ENCODE data around the gene IGF2BP2.

The IGF2BP2 gene

DNA sequence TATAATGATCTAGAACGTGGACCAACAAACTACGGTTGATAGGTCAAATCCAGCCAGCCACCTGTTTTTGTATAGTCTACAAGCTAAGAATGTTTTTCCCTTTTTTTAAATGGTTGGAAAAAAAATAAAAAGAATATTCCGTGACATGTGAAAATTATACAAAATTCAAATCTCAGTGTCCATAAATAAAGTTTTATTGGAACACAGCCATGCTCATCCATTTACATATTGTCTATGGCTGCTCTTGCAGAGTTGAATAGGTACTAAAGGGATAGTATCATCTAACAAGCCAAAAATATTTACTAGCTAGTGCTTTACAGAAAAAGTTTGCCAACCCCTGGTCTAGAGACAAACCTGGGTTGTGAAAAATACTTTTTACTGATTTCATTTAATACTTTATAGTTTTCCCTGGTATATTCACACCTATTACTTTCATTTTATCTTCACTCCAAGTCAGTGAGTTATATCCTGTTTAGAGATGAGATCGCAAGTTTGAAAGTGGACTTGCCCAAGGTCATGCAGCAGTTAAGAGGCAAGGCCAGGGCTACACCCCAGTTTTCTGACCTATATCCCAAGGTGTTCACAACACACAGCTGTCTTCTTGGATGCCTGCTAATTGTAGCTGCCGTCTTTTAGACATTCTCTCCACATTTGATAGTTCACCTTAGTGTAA, 58.4 kb downstream of the IGF2BP2 start:
- DNase-seq (ENCODE audit: low read depth in 2 of 2), result no peak

DNA sequence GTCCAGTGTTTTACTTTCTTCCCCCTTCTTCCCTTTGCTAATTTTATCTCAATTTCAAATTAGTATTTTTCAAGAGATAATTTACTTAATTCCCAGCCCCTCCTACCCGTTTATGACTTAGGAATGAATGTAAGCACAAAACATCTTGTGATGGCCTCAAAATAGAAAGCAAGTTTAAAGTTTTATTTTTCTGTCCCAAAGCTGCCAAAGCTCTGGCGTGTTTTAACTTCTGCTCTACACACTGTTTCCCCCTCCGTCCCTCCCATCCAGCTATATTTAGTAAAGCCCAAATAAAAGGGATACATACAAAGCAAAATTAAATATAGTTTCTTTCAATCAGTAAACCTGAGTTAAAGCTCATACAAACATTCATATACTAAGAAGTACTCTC, 59.9 kb downstream of the IGF2BP2 start:
- no peak for DNase-seq (ENCODE audit: low read depth in 2 of 2)

DNA sequence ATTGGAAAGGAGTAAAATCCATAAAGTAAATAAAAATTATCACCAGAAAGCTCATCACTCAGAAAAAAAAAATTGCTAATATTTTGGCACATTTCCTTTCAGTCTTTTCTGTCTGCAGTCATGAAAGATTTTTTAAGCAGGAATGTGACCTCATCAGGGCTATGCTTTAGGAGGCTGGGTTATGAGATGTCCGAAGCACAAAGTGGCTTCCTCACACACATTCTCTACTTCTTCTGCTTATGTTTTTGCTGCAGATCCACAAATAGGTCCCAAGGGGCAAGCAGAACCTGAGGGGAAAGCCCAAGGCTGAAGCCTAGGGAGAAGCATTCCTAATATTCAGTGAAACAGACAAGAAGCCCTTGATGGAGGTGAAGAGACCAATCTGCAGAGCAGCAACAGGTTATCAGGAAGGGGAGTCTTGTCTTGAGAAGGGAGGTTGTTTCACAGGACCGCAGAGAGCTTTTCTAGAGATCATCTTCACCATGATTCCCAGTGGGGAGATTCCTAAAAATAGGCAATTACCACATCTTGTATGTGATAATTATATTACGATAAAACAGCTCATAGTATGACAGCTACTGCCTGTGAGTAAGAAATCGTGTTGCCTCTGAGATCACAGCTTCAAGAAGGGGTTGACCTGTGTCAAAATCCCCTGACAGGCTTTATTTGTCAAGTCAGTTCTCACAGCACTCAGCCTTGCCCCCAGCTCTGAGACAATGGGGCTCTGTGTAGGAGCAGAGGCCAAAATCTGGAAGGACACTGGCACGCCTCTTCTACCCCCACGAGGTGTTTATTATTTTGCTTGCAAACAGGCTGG, 60.5 kb downstream of the IGF2BP2 start:
- DNase-seq (ENCODE audit: low read depth in 2 of 2), result no peak

DNA sequence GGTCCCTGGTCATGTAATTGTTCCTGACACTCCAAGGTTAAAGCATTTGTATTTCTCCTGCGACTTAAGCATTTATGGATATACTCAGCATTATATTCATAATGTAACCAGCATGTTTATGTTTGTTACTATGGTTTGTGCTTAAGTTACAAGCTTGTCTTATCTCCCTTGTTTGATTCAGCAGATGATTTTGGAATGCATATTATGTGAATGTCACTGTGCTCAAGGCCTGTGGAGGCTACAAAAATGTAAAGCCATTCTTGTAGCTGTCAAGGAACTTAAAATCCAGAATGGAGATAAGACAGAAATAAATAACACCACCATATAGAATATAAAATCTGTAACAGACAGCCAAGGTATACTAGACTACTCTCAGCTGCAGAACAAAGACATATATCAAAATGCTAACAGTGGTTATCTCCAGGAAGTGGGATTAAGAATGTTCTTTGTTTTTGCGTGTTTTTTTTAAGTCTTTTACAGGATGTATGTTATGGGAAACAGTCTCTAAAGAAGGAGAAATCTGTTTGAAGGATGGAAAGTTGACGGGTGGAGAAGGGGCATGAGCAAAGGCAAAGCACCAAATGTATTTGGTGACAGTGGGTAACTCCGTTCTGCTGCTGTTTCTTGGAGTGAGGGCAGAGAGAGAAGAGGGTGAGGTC, 61.4 kb downstream of the IGF2BP2 start:
- no peak for DNase-seq (ENCODE audit: low read depth in 2 of 2)

DNA sequence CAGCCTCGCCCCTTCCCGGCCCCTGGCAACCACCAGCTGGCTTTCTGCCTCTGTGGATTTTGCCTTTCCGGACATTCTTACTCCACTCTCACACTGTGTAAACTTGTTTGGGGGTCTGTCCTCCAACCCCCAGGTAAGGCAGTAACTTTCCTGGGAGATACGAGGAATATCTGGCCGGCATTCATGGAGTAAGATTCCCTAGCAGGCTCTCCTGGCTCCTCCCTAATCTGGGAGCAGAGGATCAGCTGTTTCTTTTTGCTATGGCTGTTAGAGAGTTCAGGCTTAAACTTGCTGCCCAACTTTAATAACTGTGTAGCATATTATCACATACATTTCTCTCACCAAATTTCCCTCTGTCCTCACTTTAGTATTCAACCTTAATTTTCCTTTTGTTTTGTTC, 64.3 kb downstream of the IGF2BP2 start:
- DNase-seq (ENCODE audit: low read depth in 2 of 2), result no peak

DNA sequence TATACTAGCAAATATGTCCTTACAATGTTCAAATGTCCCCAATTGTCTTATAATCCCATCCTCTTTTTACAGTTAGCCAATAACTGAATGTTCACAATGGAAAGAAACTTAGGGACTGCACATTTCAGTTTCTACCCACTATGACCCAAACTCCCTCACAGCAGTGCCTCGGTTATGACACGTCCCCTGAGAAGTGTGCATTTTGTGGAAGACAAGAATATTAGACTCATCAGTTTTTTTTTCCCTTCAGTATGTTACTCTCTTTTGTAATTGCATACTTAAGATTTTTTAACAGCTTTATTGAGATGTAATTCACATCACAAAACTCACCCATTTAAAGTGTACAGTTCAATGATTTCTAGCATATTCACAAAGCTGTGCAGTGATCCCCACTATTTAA, 64.8 kb downstream of the IGF2BP2 start:
- DNase-seq (ENCODE audit: low read depth in 2 of 2), result no peak

DNA sequence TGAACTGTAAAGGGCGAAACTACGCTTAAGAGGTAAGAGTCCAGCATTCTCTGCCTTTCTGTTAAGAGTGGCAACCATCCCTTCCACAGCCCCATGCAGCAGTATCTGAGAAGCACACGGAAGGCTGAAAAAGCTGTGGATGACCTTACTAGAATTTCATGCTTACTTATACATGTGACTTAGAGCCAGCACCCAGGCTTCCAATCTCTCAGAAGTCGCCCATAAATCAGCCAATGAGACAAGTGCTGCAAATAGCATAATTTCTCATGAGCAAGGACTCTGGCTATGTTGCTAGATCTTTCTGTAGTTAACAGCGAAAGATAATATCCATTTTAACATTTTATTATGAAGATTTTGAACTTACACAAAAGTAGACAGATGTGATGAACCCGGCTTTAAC, 65.3 kb downstream of the IGF2BP2 start:
- DNase-seq (ENCODE audit: low read depth in 2 of 2), result no peak

DNA sequence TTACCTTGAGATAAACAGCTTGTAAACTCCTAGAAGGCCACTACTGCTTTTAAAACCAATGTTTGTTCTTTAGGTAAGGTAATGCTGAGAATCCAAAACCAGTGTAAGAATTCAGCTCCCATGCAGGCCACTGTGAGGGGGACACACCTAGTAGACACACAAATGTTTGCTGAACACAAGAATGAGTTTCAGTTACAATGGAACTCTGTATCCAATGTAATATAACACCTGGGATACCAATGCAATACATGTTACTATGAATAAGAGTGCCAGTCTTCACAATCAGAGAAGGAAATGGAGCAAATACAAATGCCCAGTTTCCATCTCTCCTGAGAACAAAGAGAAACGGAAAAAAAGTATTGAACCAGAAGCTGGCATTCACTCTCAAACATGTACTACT, 65.9 kb downstream of the IGF2BP2 start:
- no peak for DNase-seq (ENCODE audit: low read depth in 2 of 2)

DNA sequence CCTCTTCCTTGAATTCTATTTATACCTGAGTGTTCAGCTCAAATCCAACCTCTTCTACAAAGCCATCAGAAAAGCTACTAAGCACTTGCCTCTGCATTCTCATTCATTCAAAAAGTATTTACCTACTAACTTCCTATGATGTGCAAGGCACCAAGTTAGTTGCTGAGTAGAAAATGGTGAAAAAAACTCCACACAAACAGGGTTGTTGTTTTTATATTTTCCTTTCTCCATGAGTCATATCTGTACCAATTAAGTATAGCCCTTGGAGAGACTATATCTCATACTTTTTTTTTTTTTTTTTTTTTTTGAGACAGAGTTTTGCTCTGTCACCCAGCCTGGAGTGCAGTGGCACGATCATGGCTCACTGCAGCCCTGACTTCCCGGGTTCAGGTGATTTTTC, 67.7 kb downstream of the IGF2BP2 start:
- no peak for DNase-seq (ENCODE audit: low read depth in 2 of 2)

DNA sequence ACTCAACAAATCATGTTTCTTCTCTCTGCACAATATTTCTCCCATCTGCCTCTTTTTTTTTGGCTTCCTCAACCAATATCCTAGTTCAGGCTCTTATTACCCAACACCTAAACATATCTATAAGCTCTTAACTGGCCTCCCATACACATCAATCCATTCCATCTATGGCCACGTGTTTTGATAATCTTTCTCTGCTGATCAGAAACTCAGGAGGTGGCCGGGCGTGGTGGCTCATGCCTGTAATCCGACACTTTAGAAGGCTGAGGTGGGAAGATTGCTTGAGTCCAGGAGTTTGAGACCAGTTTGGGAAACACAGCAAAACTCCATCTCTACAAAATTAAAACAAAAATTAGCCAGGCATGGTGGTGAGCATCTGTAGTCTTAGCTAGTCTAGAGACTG, 68.4 kb downstream of the IGF2BP2 start:
- no peak for DNase-seq (ENCODE audit: low read depth in 2 of 2)

DNA sequence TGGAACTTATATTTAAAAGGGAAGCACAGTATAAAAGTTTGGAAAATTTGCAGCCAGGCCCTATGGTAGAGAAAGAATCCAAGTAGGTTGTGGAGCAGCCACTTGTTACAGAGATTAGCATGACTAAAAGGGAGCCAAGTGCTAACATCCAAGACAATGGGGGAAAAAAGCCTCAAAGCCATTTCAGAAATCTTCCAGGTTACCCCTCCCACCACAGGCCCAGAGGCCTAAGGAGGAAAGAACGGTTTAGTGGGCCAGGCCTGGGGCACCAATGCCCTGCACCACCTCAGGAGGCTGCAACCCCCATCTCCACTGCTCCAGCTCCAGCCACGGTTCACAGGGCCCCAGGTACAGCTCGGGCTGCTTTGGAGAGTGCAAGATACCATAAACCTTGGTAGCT, 69.9 kb downstream of the IGF2BP2 start:
- DNase-seq (ENCODE audit: low read depth in 2 of 2), result no peak

DNA sequence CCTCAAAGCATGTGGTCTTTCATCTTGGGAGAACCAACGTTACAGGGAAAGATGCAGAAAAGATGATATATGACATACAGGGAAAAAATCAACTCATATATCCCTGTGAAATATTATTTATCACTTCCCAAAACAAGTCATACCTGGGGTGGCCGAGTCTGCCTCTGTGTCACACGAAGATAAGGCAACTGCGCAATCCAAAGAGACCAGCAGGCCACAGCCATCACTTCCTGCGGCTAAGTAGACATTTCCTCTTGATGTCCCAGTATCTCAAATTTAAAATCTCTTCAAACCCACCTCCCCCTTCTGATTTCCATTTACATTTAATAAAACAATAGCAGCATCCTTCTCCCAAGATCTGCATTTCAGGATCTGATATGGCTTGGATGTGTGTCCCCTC, 71.5 kb downstream of the IGF2BP2 start:
- no peak for DNase-seq (ENCODE audit: low read depth in 2 of 2)

DNA sequence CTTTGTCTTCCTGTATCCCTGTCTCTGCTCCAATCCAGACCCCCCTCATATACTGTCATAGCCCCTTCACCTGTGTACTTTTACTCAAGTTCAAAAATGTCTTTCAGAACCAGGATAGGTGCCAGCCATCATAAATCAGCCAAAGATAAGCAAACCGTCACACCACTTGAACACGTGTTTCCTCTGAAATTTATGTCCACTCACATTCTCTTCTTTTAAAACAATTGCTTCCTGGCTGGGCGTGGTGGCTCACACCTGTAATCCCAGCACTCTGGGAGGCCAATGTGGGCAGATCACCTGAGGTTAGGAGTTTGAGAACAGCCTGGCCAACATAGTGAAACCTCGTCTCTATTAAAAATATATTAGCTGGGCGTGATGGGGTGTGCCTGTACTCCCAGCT, 74.1 kb downstream of the IGF2BP2 start:
- DNase-seq (ENCODE audit: low read depth in 2 of 2), result no peak

DNA sequence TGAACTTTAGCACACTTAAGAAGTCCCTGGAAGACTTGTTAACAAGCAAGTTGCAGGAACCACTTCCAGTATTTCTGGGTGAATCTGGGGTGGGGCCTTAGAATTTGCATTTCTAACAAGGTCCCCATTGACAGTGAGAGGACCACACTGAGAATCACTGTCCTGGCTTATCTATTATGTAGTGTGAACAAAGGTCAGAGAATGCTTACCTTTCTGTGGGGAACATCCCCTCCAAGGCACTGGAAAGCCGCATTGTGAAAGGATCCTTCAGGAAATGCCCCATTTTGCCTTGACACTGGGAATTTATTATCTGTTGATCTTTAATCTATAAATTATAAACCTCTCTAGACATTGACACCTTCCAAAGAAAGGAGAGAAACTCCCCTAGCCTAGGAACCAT, 74.8 kb downstream of the IGF2BP2 start:
- DNase-seq (ENCODE audit: low read depth in 2 of 2), result no peak

DNA sequence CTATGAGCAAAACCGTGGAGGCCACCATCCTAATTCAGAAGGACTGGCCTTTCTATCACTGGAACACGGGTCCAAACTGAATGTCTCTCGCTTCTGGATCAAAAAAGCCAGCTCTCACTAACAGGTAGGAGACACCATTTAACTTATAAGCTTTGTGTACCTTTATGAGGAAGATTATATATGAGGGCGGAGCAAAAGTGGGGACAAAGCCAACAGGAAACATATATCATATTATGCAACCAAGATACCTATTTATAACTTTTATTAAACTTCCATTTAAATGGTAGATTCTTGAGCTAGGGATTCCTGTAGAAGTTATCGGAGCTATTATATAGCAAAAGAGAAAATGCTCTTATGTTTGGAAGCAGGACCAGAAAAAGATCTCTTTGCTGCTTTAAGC, 78.4 kb downstream of the IGF2BP2 start:
- DNase-seq (ENCODE audit: low read depth in 2 of 2), result no peak

DNA sequence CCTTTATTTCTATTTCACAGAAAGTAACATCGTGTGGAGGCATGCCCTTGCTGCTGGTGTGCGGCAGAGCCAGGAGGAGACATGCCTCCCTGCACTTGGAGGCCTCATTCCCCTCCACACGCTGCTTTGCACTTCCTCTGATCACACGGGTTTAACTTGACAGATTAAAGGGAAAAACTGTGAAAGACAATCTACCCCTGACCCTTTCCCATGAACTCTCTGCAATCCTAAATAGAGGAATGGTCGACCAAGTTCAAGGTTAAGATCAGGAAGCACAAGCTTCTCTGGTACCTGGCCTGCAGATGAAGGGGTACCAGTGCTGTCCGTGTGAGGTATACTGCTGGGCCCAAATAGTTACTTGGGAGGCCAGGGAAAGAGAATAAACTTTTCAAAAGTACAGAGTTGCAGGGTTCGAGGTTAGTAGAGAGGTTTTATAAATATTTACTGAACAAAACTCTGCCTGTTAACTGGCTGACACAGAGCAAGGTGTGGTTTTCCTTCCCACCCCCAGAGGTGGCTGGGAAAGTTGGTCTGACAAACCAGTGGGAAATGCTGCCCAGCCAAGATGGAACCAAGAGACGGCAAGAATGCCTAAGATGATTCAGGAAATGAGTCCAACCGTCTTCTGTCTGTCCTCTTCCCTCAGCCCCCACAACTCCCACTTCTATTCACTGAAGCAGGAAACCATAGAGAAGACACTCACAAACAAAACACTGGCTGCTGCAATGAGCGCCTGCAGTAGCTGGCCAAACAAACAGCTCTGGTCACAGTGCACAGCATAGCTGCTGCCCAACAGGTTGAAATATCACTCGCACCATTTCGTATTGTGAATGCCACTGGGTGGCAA, 79.6 kb downstream of the IGF2BP2 start:
- no peak for DNase-seq (ENCODE audit: low read depth in 2 of 2)

DNA sequence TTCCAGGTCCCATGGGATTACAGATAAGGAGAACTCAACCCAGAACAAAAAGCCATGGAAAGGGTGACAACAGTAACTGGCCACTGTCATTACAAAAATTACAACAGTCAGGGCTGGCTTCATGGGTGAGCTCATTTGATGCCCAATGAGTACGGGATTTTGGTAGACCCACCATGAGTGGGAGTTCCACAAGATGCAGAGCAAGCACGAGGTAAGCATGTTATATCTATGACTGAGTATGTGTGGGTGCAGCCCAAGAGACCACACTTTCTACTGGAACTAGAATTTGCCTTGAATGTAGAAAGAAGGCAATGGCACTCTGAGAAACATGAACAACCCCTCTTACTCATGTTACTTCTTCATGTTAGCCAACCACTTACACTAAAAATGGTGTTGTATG, 83.3 kb downstream of the IGF2BP2 start:
- DNase-seq (ENCODE audit: low read depth in 2 of 2), result no peak

DNA sequence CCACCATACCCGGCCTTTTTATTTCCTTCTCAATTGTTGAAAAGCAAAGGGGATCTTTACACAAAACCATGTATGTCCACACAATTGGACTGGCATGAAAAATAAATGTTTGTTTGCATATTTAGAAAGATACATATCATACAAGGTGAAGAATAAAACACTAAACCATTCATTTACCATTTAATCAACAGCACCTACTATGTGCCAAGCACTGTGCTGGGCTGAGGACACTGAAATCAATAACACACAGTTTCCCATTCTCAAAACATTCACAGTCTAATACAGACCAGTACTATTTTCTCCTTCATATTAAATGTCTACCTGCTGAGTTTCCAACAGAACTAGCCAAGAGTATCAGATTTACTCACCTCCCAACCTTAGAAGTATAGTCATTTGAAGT, 84.7 kb downstream of the IGF2BP2 start:
- DNase-seq (ENCODE audit: low read depth in 2 of 2), result no peak

DNA sequence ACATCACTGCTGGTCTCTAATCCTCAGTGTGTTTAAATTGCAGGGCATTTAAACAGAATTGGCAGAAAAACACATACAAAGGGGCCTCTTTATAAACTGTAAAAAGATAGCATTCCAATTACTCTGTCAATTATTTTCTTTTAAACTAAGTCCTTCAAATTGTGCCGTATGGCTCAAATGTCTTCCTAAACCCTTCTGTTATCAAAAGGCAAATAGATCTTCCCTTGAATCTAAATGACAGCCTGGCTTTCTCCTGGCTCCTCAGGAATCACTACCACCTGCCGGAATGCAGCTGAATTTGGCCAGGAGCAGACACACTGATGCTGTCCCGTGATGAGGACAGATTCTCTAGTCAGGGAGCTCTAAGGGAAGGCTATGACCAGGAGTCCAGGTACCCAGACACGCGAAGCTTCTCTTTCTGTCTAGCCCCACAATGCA, 85.6 kb downstream of the IGF2BP2 start:
- DNase-seq (ENCODE audit: low read depth in 2 of 2), result no peak

DNA sequence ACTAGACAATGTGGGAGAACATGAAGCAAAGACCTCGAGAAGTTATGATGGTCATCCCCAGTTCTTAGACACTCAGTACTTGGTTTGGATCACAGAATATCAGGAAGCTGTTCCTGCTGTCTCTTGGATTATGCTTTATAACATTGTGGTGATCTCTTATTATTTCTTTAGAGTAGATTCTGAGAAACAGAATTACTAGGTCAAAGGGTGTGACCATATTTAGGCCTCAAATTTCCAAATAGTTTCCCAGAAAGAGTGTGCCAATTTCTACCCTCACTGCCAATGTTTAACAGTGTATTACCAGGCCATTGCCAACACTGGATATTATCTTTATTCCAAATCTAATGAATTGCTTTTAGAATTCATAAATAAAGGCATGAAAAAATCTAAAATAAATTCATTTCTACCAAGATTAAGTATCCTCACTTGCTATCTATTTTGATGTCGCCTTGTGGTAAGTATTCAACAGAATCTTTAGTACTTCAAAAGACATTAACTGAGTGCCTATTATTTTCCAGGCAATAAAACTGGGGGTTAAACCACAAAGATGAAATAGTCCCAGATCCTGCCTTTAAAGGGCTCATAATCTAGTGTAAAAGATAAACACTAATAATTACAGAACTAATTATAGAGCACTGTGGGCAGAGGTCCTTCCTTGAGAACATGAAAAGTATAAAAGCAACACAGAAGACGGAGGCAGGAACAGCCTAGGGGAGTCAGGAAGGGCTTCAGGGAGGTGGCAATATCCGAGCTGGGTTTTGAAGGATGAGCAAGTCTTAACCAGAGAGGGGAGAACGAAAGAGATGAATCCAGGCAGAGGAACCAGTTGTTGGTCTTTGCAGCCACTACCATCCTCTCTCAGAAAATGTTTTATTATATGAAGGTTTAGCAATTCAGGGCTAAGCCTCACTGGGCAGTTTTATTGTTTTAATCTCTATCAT, 86.8 kb downstream of the IGF2BP2 start:
- no peak for DNase-seq (ENCODE audit: low read depth in 2 of 2)

DNA sequence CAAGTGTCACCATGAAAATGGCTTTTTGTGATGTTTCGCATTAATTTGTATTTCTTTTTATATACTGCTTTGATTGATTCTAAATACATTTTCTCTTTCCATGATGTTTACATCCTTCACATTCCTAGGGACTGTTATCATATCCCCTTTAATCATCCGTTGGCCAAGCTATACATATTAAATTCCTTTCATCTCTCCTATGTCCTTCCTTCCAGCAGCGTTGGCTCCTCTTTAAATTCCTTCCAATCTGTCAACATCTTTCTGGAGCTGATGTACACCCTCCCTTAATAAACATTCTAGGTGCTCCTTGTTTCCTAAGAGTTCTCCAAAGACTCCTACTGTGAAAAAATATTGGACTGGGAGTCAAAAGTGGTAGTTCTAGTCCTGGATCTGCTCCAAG, 87.8 kb downstream of the IGF2BP2 start:
- no peak for DNase-seq (ENCODE audit: low read depth in 2 of 2)
